H1 (cell line): ENCODE measurements around the gene CEBPB. TPM values are rescaled to one million over a fixed set of nuclear protein-coding genes. Genes with fewer than 3 reads are reported as not detected.

Experiments
- ATF3 ChIP-seq: IDR thresholded peaks from 2 replicates; pipeline ENCODE4 v1.6.1; 2011; ENCODE audit warnings: low read depth, mild to moderate bottlenecking, low read length; ENCODE audit not compliant: insufficient read depth
- KDM4A ChIP-seq: IDR thresholded peaks from one replicate; pipeline ENCODE4 v1.7.1; 2012; ENCODE audit warnings: low read depth, mild to moderate bottlenecking, moderate library complexity, low read length, inconsistent platforms; ENCODE audit not compliant: severe bottlenecking
- POLR2AphosphoS5 ChIP-seq: IDR thresholded peaks from 2 replicates; pipeline ENCODE4 v1.6.1; 2011; ENCODE audit warnings: low read depth, low read length
- SIRT6 ChIP-seq: IDR thresholded peaks from one replicate; pipeline ENCODE4 v1.7.1; 2012; ENCODE audit warnings: low read length, inconsistent platforms
- SIX5 ChIP-seq: IDR thresholded peaks from 2 replicates; pipeline ENCODE4 v1.6.1; 2011; ENCODE audit warnings: mild to moderate bottlenecking, low read depth, low read length
- polyA plus RNA-seq, 7 experiments: library from polyadenylated mRNA; depleted of rRNA in 3 of 7; stranded (reverse) in 5 of 7; unstranded in 2 of 7; fragments of >200 nt in 5 of 7; fragments of 200-250 nt in 2 of 7; gene quantifications; 1 replicate in 5 of 7; 2 replicates in 1 of 7; 4 replicates in 1 of 7; pipeline versions ENCODE4 v1.2.1 to v1.2.3, GENCODE V29; 2011 to 2013; ENCODE audit warnings: missing spikeins in 2 of 7, mixed read lengths in 2 of 7
- total RNA-seq: library from RNA; stranded (reverse); fragmentation: NEBNext Ultra II Directional; extraction: Animal tissue kit (Norgen Biotek cat#: 25700); gene quantifications from 2 replicates; pipeline ENCODE4 v1.2.1, GENCODE V29; 2021

Gene CEBPB
- total and polyA plus RNA-seq, 2 of the 8 experiments (the other 6 are each of a cell fraction or from before 2014, with no cell fraction given) = 7.1 to 24.1 TPM

- no peak for TF ChIP-seq KDM4A
- TF ChIP-seq ATF3 = no peak
- TF ChIP-seq POLR2AphosphoS5 = no peak
- no peak for TF ChIP-seq SIRT6
- TF ChIP-seq SIX5 = no peak
Observed at GRCh38 chr20:50181344-50181743, 9.3 kb upstream of the CEBPB start (continued).
